Measurements from ENCODE around the gene VTN. TPM values are rescaled to one million over a fixed set of nuclear protein-coding genes. Genes with fewer than 3 reads are reported as not detected.

VTN gene
- total and polyA plus RNA-seq, 2 experiments from 2014 or later = 0.16 TPM; not detected in 1

DNA sequence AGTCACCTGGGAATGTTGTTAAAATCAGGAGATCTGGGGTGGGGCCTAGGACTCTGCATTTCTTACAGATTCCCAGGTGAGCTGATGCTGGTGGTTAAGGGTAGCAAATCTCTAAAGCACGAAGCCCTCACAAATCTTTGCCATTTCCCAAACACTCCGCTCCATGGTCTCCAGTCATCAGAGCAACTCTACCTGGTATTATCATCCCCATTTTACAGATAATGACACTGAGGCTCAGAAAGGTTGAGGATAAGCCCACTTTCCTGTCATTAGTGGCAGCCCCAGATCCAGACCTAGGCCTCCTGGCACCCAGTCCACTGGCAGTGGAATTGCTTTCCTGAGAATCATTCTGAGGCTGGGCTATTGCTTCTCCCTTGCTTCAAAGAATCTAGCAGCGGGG is 27.2 kb upstream of the VTN start (continued):
- TF ChIP-seq ZNF462 (CRISPR knock-in tag; IDR thresholded peaks at IDR 0.05) (no peak), EZH2phosphoT487 (IDR thresholded peaks at IDR 0.05; ENCODE audit: unreplicated experiment) (no peak), REST (IDR thresholded peaks at IDR 0.05; ENCODE audit: unreplicated experiment) (no peak), ZNF331 (CRISPR knock-in tag; IDR thresholded peaks at IDR 0.05; ENCODE audit: low read depth) (no peak), STAT1 (IDR thresholded peaks at IDR 0.05; ENCODE audit: unreplicated experiment) (no peak)
- TF ChIP-seq, protein P1, sequence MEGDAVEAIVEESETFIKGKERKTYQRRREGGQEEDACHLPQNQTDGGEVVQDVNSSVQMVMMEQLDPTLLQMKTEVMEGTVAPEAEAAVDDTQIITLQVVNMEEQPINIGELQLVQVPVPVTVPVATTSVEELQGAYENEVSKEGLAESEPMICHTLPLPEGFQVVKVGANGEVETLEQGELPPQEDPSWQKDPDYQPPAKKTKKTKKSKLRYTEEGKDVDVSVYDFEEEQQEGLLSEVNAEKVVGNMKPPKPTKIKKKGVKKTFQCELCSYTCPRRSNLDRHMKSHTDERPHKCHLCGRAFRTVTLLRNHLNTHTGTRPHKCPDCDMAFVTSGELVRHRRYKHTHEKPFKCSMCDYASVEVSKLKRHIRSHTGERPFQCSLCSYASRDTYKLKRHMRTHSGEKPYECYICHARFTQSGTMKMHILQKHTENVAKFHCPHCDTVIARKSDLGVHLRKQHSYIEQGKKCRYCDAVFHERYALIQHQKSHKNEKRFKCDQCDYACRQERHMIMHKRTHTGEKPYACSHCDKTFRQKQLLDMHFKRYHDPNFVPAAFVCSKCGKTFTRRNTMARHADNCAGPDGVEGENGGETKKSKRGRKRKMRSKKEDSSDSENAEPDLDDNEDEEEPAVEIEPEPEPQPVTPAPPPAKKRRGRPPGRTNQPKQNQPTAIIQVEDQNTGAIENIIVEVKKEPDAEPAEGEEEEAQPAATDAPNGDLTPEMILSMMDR (conservative IDR thresholded peaks at IDR 0.05; ENCODE audit: low read depth in 2 of 2) = no peak

Measured in GM23338 (cell line).